IMR-90 (cell line): ENCODE measurements around the gene GLS.

ENCODE experiments used
- BHLHE40 ChIP-seq: fragments of 150-350 bp; IDR thresholded peaks from 2 replicates; pipeline ENCODE4 v1.6.1; 2016; ENCODE audit warnings: mild to moderate bottlenecking, low read depth, low read length
- CEBPB ChIP-seq: IDR thresholded peaks from 2 replicates; pipeline ENCODE4 v1.6.1; 2012; ENCODE audit warnings: low read depth, low read length, improper control_type of control experiment
- CHD1 ChIP-seq: IDR thresholded peaks from 2 replicates; pipeline ENCODE4 v1.6.1; 2012; ENCODE audit warnings: low read depth, low read length, improper control_type of control experiment
- FOS ChIP-seq: fragments of 150-350 bp; IDR thresholded peaks from 2 replicates; pipeline ENCODE4 v1.6.1; 2016; ENCODE audit warnings: low read depth, low read length
- MAFK ChIP-seq: IDR thresholded peaks from 2 replicates; pipeline ENCODE4 v1.6.1; 2012; ENCODE audit warnings: low read depth, low read length, improper control_type of control experiment
- NFE2L2 ChIP-seq: fragments of 150-350 bp; IDR thresholded peaks from 2 replicates; pipeline ENCODE4 v1.6.1; 2016; ENCODE audit warnings: low read depth, mild to moderate bottlenecking, low read length
- POLR2A ChIP-seq: IDR thresholded peaks from 2 replicates; pipeline ENCODE4 v1.6.1; 2012; ENCODE audit warnings: mild to moderate bottlenecking, low read depth, low read length
- RAD21 ChIP-seq: IDR thresholded peaks from 2 replicates; pipeline ENCODE4 v1.6.1; 2012; ENCODE audit warnings: low read length, improper control_type of control experiment
- RCOR1 ChIP-seq: IDR thresholded peaks from 2 replicates; pipeline ENCODE4 v1.6.1; 2012; ENCODE audit warnings: mild to moderate bottlenecking, low read length, improper control_type of control experiment; ENCODE audit not compliant: insufficient replicate concordance
- RFX5 ChIP-seq: IDR thresholded peaks from 2 replicates; pipeline ENCODE4 v1.8.0; 2012; ENCODE audit warnings: low read depth, mild to moderate bottlenecking, low read length, moderate library complexity
- USF2 ChIP-seq: fragments of 150-350 bp; IDR thresholded peaks from 2 replicates; pipeline ENCODE4 v1.6.1; 2017; ENCODE audit warnings: mild to moderate bottlenecking, antibody characterized with exemption, low read length, low read depth
- TF ChIP-seq, protein P1 (sequence below): conservative IDR thresholded peaks from 2 replicates; pipeline ENCODE4 v1.5.1; 2012; ENCODE audit warnings: mild to moderate bottlenecking, low read depth, low read length, improper control_type of control experiment
- TF ChIP-seq, protein P2 (sequence below): fragments of 150-350 bp; IDR thresholded peaks from 2 replicates; pipeline ENCODE4 v1.6.1; 2016; ENCODE audit warnings: low read depth, mild to moderate bottlenecking, low read length, moderate library complexity, borderline replicate concordance

DNA sequence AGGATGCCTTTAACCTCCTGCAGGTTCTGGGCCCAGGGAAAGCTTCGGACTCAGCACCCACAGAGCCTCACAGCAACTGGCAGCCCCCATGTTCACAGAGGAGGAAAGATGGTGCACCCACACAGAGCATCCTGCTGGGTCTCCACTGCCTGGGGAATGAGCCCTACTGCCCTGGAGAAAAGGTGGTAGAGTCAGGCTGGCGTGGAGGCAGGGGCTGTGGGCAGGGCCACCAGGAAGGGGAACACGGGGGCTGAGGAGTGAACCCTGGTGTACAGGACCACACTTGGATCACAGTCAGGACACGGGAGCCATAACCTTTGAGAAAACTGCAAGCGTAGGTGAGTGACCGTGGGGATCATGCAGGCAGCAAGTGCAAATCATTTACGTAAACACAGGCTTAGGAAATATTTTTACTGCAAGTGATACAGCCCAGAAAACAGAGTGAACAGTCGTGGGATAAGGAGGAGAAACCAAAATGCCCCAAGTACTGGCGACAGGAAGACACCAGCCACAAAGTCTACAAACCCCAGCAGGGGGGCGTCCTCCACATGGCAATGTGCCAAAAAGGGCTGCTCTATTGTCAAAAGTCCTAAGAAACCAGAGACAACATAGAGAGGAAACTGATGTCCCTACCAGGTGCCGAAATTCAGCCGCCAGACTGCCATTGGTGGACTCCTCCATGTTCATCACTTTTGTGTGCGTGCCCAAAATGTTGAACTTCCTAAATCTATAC lies 105.8 kb downstream of the GLS start:
- TF ChIP-seq USF2 (no peak), CEBPB (no peak), POLR2A (no peak), RFX5 (no peak), MAFK (no peak), RAD21 (no peak), BHLHE40 (no peak), CHD1 (no peak), NFE2L2 (no peak), FOS (no peak), RCOR1 (no peak)
- TF ChIP-seq, protein P1, sequence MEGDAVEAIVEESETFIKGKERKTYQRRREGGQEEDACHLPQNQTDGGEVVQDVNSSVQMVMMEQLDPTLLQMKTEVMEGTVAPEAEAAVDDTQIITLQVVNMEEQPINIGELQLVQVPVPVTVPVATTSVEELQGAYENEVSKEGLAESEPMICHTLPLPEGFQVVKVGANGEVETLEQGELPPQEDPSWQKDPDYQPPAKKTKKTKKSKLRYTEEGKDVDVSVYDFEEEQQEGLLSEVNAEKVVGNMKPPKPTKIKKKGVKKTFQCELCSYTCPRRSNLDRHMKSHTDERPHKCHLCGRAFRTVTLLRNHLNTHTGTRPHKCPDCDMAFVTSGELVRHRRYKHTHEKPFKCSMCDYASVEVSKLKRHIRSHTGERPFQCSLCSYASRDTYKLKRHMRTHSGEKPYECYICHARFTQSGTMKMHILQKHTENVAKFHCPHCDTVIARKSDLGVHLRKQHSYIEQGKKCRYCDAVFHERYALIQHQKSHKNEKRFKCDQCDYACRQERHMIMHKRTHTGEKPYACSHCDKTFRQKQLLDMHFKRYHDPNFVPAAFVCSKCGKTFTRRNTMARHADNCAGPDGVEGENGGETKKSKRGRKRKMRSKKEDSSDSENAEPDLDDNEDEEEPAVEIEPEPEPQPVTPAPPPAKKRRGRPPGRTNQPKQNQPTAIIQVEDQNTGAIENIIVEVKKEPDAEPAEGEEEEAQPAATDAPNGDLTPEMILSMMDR: no peak
- TF ChIP-seq, protein P2, sequence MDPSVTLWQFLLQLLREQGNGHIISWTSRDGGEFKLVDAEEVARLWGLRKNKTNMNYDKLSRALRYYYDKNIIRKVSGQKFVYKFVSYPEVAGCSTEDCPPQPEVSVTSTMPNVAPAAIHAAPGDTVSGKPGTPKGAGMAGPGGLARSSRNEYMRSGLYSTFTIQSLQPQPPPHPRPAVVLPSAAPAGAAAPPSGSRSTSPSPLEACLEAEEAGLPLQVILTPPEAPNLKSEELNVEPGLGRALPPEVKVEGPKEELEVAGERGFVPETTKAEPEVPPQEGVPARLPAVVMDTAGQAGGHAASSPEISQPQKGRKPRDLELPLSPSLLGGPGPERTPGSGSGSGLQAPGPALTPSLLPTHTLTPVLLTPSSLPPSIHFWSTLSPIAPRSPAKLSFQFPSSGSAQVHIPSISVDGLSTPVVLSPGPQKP: no peak
